AG04449 (cell line): ENCODE results near the gene EREG.

Experiments
- CTCF ChIA-PET: fragments of 350-600 bp; formaldehyde crosslinking; extraction: SDS; loops from one replicate; lab custom pipeline; 2021; ENCODE audit warnings: antibody characterized with exemption; lab: Yijun Ruan, JAX
- POLR2A ChIA-PET: fragments of 400-600, 350-600 bp; formaldehyde crosslinking; extraction: SDS; loops from one replicate; lab custom pipeline; 2020; ENCODE audit warnings: antibody characterized with exemption, inconsistent platforms; lab: Yijun Ruan, JAX
- DNase-seq: peaks from one replicate; pipeline ENCODE4 v3.0.0-alpha.2; 2010; ENCODE audit warnings: low read depth, low spot score
- H3K4me3 ChIP-seq: 2 replicates; pipeline ENCODE4 v1.5.1; 2011; ENCODE audit warnings: low read depth, mild to moderate bottlenecking, control low read depth, low read length
- TF ChIP-seq, protein P1 (sequence below): IDR thresholded peaks from one replicate; pipeline ENCODE4 v1.5.1; 2011; ENCODE audit warnings: mild to moderate bottlenecking, moderate library complexity, low read length, control low read depth, inconsistent platforms; ENCODE audit not compliant: insufficient read depth; ENCODE audit errors: missing control alignments

Gene EREG

DNA sequence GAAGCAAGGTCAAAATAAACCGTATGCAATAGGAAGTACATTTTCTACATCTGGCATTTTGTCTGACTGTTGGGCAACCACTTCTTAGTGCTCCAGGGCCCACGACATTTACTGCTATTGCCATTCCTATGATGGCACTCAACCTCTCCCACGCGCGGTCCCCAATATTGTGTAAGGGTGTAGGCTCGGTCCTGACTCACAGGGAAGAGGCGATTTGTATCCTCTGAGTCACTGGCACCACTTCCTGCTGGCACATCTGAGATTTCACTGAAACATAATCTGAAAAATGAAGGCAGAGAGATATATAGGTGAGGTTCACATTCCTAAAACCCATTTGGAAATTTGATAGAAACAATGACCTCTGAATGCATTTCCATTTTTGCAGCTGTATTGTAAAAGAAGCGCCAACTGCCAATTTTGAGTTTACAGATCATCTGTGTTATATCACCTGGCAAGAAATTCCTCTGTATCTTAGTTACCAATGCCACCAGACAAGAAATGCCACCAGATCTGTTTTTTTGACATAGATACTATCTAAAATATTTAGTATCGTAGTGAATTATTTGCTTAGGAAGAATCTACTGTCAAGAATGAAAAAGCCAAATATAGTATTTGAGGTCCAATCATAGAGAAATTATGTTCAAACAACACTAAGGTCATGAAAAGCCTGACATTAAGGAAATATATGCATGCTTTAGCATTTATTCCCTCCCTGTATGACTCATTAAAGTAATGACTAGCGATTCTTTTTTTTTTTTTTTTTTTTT is 9.8 kb downstream of the EREG start:
- ChIA-PET CTCF (interaction anchor here (5.6 to 7.3 kb wide), 2 partner anchors 158 to 299 kb away, joined by 142 to 160 read pairs; no protein-coding TSS in a partner anchor), POLR2A (interaction anchor here (0.5 kb wide), 1 partner anchor 265 kb away, joined by 3 read pairs; no protein-coding TSS in a partner anchor)
- DNase-seq, result peak; percentile 26
- no peak overlapping the region for H3K4me3 ChIP-seq
- TF ChIP-seq, protein P1, sequence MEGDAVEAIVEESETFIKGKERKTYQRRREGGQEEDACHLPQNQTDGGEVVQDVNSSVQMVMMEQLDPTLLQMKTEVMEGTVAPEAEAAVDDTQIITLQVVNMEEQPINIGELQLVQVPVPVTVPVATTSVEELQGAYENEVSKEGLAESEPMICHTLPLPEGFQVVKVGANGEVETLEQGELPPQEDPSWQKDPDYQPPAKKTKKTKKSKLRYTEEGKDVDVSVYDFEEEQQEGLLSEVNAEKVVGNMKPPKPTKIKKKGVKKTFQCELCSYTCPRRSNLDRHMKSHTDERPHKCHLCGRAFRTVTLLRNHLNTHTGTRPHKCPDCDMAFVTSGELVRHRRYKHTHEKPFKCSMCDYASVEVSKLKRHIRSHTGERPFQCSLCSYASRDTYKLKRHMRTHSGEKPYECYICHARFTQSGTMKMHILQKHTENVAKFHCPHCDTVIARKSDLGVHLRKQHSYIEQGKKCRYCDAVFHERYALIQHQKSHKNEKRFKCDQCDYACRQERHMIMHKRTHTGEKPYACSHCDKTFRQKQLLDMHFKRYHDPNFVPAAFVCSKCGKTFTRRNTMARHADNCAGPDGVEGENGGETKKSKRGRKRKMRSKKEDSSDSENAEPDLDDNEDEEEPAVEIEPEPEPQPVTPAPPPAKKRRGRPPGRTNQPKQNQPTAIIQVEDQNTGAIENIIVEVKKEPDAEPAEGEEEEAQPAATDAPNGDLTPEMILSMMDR, result no peak

DNA sequence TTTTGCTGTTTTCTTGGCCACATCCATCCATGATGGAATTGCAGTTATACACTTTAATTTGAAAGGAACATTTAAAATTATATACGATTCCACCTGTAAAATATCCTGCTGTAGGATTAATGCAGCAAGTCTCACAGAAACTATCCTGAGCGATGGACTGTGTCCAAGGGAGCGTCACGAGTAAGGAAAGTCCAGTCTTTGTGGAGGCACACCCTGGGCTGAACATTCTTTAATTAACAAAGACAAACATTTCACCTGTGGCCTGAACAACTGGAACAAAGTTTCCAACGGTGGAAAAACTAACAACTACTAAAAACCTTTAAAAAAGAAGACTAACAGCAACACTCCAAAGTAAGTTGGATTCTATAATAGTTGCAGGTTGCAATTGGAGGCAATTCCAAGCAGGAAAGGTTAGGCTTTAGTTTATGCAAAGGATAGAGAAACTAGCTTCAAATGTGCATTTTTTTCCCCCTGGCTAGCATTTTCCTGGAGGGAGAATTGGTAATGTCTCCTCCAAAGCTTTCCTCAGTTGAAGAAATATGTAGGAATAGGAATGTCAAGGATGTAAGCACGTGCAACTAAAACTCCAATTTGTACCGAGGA is 11.0 kb downstream of the EREG start:
- H3K4me3 ChIP-seq, result no peak overlapping the region
- ChIA-PET POLR2A (no interaction called here), CTCF (interaction anchor here (0.7 to 7.3 kb wide), 26 partner anchors 10 to 298 kb away, joined by 3 to 160 read pairs (median 4); partner anchors contain the start of gene EREG)
- DNase-seq, result no peak
- TF ChIP-seq, protein P1, result no peak

DNA sequence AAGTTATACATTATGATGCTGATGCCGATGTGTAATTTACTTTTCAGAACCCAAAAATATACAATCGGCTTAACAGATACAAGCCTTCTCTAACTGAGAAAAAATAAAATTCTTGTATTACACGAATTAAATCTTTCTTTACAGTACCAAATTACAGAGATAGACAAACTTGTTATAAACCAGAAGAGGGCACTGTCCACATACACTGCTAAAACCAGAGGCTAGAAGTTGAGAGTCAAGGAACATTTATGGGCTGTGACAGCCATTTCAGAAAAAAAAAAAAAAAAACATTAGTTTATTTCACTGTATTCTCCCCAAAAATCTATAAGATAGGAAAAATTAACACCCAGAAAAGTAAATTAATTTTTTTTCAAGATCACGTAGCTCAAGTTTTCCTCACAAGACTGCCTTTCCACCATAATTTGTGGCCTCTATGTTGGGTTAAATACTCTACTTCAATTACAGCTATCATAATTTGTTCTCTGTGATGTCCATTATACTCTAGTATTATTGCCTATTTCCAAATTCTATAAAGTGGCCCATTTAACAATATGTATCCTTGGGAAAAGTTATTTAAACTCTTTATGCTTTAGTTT is 12.0 kb downstream of the EREG start:
- CTCF ChIA-PET, result interaction anchor here (0.6 to 7.3 kb wide), 44 partner anchors 9 to 1096 kb away, joined by 3 to 160 read pairs (median 4); partner anchors contain the start of gene EREG
- TF ChIP-seq, protein P1, result peak; percentile 38
- POLR2A ChIA-PET, result no interaction called here
- H3K4me3 ChIP-seq, result no peak overlapping the region
- DNase-seq, result no peak

DNA sequence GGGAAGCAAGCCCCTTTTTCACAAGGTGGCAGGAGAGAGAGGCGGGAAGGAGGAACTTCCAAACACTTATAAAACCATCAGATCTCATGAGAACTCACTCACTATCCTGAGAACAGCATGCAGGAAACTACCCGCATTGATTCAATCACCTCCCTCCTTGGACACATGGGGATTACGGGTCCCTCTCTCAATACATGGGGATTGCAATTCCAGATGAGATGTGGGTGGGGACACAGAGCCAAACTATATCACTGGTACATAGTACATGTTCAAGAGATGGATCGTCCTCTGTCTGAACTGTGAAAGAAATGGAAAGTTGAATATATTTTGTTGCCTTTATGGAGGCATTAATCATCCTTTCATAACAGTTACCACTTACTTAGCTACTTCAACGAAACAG is 12.8 kb downstream of the EREG start:
- CTCF ChIA-PET, result interaction anchor here (0.6 to 7.3 kb wide), 40 partner anchors 8 to 1096 kb away, joined by 3 to 160 read pairs (median 4); partner anchors contain the start of gene EREG
- DNase-seq, result no peak
- H3K4me3 ChIP-seq, result no peak overlapping the region
- POLR2A ChIA-PET, result interaction anchor here (0.5 kb wide), 1 partner anchor 172 kb away, joined by 3 read pairs; no protein-coding TSS in a partner anchor
- TF ChIP-seq, protein P1, result no peak

DNA sequence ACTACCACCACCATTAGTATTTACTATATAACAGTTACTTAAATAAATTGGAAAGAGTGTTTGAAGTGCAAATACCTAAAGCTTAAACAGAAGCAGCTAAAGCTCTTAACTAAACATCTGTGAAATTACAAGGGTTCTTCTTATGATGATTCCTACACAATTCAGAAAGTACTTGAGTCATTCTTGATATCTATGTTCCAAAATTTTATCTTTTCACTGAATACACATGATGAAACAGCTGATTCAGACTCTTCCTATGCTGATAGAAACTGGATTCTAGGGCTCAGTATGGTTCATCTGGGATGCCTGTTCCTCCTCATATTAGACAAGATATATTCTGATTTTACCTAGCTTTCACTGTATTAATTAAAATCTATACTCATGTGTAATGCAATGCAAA is 13.6 kb downstream of the EREG start:
- H3K4me3 ChIP-seq, result no peak overlapping the region
- TF ChIP-seq, protein P1, result no peak
- CTCF ChIA-PET, result interaction anchor here (0.8 to 7.3 kb wide), 19 partner anchors 8 to 295 kb away, joined by 3 to 160 read pairs (median 6); partner anchors contain the start of gene EREG
- POLR2A ChIA-PET, result no interaction called here
- DNase-seq, result no peak
